Fibroblast of skin of back (primary cell): Measurements from ENCODE around the gene FECH.
"Not testable (repeated sequence)": the region's sequence is repeated elsewhere in the genome, so short reads cannot be mapped to it uniquely, and the experiment has no call there.

Experiments used
- DNase-seq: peaks from one replicate; pipeline ENCODE4 v3.0.0-alpha.2; 2013

The FECH gene

DNA sequence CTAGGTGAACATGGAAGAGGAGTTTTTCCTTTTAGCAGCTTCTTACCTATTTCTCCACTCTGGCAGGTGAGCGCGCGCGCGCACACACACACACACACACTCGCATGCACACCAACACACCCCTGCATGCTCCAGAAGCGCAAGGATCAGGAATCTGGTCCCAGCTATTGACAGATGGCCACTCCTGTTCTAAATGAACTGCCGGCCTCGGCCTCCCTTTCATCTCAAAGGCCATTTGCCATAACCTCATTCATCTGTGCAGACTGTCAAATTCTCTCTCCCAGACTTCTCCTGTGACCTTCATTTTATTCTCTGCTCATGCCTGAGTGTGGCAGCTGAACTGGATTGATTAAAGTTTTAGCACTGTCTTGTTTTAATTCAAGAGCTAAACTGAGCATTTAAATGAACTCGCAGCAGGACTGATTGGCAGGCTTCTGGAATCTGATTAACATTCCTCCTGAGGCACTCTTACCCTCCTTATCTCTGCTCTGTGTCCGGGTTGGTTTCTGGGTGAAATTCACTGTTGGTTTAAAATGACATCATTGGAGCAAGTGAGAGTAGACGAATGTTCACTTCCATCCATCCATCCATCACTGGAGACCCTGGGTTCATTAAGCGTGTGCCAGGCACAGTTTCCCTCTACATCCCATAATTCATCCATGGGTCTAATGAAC, 58.8 kb downstream of the FECH start:
- no peak for DNase-seq

DNA sequence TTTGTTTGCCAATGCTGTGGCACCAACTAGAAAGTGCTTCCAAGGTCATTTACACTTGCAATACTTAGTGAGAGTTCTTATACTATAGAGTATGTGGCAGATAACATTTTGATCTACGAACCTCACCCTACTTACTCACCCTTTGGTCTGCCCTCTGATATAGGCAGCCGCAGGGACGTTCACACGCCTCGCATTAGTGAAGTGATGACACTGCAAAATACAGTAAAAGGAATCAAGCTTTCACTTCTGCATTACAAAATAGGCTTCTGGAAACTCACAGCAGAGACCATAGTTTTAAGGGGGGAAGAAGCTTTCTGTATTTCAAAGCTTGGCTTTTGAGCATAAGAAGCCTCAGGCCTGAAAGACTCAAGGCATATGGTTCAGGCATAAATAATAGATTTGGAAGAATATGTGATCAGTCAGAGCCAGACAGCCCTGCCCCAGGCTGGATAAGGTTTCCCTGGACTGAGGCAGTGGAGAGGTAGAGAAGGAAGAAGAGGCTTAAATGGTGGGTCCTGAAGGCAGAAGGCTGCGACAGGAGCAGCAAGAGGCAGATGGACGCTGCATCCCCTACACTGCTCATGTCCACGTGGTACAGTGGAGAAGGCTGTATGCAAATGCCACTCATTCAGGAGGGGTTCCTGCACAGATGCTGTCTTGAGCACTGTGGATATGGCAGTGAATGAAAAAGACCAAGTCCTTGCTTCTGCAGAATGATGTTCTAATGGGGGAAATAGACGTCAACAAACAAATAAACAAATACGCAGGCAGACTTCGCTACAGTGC, 63.1 kb downstream of the FECH start:
- DNase-seq: no peak

DNA sequence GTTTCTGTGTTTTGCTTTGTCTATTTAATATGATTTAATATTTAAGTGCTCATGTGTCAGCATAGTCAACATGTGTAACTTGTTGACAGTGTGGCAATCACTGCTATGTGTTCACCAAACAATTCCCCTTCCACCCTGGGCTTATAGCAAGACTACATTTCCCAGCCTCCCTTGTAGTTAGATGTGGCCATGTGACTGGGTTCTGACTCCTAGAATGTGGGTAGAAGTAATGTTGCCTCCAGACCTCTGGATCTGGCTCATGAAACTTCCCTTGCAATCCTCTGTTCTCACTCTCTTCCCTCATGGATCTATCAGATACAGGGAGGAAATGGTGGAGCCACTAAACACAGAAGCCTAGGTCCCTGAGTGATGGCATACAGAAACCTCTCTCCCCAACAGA, 64.2 kb downstream of the FECH start:
- not testable (repeated sequence) for DNase-seq

DNA sequence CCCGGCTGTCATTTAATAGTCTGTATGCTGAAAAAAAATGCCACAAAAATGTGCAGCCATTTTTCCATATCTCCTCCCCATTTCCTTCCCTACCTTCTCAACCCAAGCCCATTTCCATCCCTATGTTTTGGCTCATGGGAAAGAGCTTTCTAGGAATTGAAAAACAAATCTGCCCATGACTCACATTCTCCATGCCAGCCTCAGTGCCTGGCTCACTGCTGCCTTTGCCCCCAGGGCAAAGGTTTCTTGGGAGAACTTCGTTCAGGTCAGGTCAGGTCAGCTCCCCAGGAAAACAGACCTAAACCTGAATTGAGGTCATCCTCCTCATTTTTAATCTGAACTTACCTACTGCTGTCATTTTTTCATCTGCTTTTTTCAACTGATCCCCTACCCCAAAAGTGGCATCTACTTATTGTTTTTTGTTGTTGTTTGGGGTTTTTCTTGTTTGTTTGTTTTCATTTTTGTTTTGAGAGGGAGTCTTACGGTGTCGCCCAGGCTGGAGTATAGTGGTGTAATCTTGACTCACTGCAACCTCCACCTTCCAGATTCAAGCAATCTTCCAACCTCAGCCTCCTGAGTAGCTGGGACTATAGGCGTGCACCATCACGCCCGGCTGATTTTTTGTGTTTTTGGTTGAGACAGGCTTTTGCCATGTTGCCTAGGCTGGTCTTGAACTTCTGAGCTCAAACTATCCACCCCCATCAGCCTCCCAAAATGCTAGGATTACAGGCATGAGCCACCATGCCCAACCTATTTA, 66.7 kb downstream of the FECH start:
- no peak for DNase-seq

DNA sequence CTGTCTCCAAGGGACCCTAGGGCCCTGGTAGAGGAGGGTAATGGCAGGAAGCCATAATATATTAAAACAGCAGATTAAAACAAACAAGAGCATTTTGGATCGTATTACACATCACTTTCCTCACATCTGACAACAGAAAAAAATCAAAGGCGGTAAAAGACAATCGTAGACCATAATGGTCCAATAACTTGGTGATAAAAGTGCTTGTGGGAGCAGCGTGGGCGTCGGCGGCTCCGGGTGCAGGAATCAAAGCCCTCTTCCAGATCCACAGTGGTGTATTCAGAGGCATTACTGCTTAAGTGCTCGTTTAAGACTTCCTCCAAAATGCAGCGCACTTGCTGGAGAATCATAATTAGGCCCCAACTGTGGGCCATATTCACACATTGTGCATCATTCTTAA, 68.0 kb downstream of the FECH start:
- DNase-seq: no peak

DNA sequence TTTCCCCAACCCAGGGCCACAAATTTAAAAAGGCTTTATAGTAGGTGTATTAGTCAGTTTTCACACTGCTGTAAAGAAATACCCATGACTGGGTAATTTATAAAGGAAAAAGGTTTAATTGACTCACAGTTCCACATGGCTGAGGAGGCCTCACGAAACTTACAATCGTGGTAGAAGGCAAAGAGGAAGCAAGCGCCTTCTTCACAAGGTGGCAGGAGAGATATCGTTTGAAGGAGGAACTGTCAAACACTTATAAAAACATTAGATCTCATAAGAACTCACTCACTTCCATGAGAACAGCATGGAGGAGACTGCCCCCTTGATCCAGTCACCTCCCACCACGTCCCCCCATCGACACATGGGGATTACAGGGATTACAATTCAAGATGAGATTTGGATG, 70.4 kb downstream of the FECH start:
- DNase-seq: no peak

DNA sequence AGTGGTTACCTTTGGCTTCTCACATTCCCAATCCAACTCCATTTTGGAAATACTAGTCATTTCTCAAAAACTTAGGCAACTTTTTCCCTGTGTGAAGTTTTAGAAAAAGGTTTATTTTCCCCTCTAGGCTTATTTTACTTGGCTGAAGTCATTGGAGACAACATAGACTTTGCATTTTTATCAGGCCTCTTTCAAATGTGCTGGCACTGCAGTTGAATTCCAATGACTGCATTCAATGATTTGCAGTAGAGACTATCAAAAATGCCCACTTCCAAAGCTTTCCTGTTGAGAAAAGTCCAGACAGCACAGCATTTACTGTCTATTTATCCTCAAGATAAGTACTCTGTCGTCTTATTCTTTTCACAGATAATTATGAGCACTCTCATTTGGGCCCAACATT, 81.3 kb downstream of the FECH start:
- no peak for DNase-seq

DNA sequence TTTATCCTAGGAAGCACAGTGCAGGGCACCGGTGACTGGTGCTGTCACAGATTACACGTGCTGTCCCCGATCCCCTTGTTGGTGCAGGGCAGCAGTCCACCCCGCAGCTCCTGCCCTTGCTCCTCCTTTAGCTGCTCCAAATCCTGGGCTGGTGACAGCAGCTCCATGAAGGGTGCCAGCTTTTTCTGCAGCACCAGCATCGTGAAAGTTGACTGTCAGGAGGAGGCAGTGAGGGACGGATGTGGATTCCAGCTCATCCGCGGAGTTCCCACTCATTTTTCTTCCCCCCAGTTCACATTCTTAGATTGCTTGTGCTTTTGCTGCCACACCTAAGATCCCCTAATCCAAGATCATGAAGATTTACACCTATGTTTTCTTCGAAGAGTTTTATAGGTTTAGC, 83.9 kb downstream of the FECH start:
- no peak for DNase-seq

DNA sequence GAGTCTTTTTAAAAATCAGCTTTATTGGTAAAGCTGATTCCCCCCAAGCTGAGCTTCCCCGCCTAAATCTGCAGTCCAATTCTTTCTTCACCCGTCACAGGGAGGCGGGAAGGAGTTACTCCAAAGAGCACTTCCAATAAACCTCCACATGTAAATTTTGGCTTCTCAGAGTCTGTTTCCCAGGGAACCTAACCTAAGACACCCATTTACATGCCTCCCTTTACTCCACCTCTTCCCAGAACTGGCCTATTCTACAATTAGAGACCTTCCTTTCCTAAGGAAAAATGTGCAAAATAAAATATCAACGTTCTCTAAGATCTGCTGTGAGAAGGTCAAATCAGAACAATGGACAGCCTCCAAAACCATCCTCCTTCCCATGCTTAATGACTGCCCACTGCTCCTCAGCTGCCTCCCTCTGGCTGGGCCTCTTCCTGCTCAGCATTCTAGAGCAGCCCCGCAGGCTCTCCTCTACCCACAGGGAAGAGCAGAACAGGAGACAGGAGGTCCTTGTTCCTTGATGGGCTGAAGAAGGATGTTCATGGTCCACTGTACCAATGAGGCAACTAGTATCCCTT, 87.7 kb downstream of the FECH start:
- DNase-seq: no peak
